HepG2 (cell line): Measurements from ENCODE around the gene DLG4. TPM values are rescaled to one million over a fixed set of nuclear protein-coding genes. Genes with fewer than 3 reads are reported as not detected.

ENCODE experiments used
- ARHGAP35 ChIP-seq: sonication (generic); formaldehyde crosslinking; IDR thresholded peaks from 2 replicates; pipeline ENCODE4 v1.9.0; 2022; ENCODE audit warnings: mild to moderate bottlenecking, inconsistent platforms, moderate library complexity, missing genetic modification reagents, borderline replicate concordance
- ASH2L ChIP-seq: fragments of 300-600, 200-600 bp; sonication (generic); IDR thresholded peaks from 2 replicates; pipeline ENCODE4 v1.7.0; 2017; ENCODE audit warnings: low read depth, mild to moderate bottlenecking, moderate library complexity, mixed read lengths, low read length; ENCODE audit not compliant: insufficient read length
- FOXA1 ChIP-seq, 2 experiments: fragments of 450-650 bp in 1 of 2; sonication (generic) in 1 of 2; formaldehyde crosslinking in 1 of 2; IDR thresholded peaks; 2 replicates each; pipeline versions ENCODE4 v1.4.0 to v1.6.1; 2016 to 2020; ENCODE audit warnings: missing genetic modification reagents in 1 of 2
- HMGXB3 ChIP-seq: sonication (generic); formaldehyde crosslinking; IDR thresholded peaks from 2 replicates; pipeline ENCODE4 v1.4.0; 2020; ENCODE audit warnings: missing genetic modification reagents, borderline replicate concordance
- JUND ChIP-seq: sonication (generic); formaldehyde crosslinking; IDR thresholded peaks from 2 replicates; pipeline ENCODE4 v1.8.0; 2022; ENCODE audit warnings: mild to moderate bottlenecking, missing genetic modification reagents
- MAZ ChIP-seq, 2 experiments: sonication (generic) in 1 of 2; formaldehyde crosslinking in 1 of 2; IDR thresholded peaks; 2 replicates each; pipeline versions ENCODE4 v1.5.0 to v1.6.1; 2012 to 2020; ENCODE audit warnings: low read depth in 2 of 2, mild to moderate bottlenecking in 2 of 2, borderline replicate concordance in 1 of 2, improper control_type of control experiment in 1 of 2, low read length in 1 of 2, missing genetic modification reagents in 1 of 2, moderate library complexity in 1 of 2
- MBD4 ChIP-seq: IDR thresholded peaks from 2 replicates; pipeline ENCODE4 v1.6.1; 2012; ENCODE audit warnings: low read length, inconsistent platforms, borderline replicate concordance
- MEIS1 ChIP-seq: sonication (generic); formaldehyde crosslinking; IDR thresholded peaks from 2 replicates; pipeline ENCODE4 v1.9.0; 2021; ENCODE audit warnings: mild to moderate bottlenecking, missing genetic modification reagents, moderate library complexity, borderline replicate concordance
- SMAD1 ChIP-seq: sonication (generic); formaldehyde crosslinking; IDR thresholded peaks from 2 replicates; pipeline ENCODE4 v1.4.0; 2020; ENCODE audit warnings: missing genetic modification reagents, low read depth, mild to moderate bottlenecking, borderline replicate concordance
- SP1 ChIP-seq, 2 experiments: fragments of 450-650 bp in 1 of 2; sonication (generic) in 1 of 2; formaldehyde crosslinking in 1 of 2; IDR thresholded peaks; 2 replicates each; pipeline versions ENCODE4 v1.4.0 to v1.6.1; 2016 to 2020; ENCODE audit warnings: missing genetic modification reagents in 1 of 2
- TSC22D2 ChIP-seq: sonication (generic); formaldehyde crosslinking; IDR thresholded peaks from 2 replicates; pipeline ENCODE4 v1.5.1; 2020; ENCODE audit warnings: missing genetic modification reagents, mild to moderate bottlenecking, borderline replicate concordance
- XBP1 ChIP-seq: sonication (generic); formaldehyde crosslinking; IDR thresholded peaks from 2 replicates; pipeline ENCODE4 v1.5.0; 2020; ENCODE audit warnings: missing genetic modification reagents
- YY1 ChIP-seq: IDR thresholded peaks from 2 replicates; pipeline ENCODE4 v1.6.1; 2011; ENCODE audit warnings: low read length, low read depth, moderate library complexity, mild to moderate bottlenecking; ENCODE audit not compliant: insufficient read depth, insufficient replicate concordance
- ZFY ChIP-seq: sonication (generic); formaldehyde crosslinking; IDR thresholded peaks from 2 replicates; pipeline ENCODE4 v1.4.0; 2020; ENCODE audit warnings: missing genetic modification reagents
- ZNF382 ChIP-seq: sonication (generic); formaldehyde crosslinking; IDR thresholded peaks from 2 replicates; pipeline ENCODE4 v1.5.0; 2020; ENCODE audit warnings: missing genetic modification reagents, mild to moderate bottlenecking, borderline replicate concordance
- ZNF558 ChIP-seq: sonication (generic); formaldehyde crosslinking; IDR thresholded peaks from 2 replicates; pipeline ENCODE4 v1.9.0; 2022; ENCODE audit warnings: mild to moderate bottlenecking, missing genetic modification reagents, borderline replicate concordance
- ZNF720 ChIP-seq: sonication (generic); formaldehyde crosslinking; IDR thresholded peaks from 2 replicates; pipeline ENCODE4 v1.4.0; 2020; ENCODE audit warnings: missing genetic modification reagents
- ZSCAN9 ChIP-seq: IDR thresholded peaks from 2 replicates; pipeline ENCODE4 v1.6.1; 2016; ENCODE audit warnings: borderline replicate concordance
- polyA plus RNA-seq, 8 experiments: library from polyadenylated mRNA; depleted of rRNA in 3 of 8; stranded (reverse) in 7 of 8; unstranded in 1 of 8; fragments of >200 nt; fragmentation: Illumina TruSeq in 4 of 8; extraction: Trizol in 4 of 8; gene quantifications; 2 replicates each; pipeline versions ENCODE4 v1.2.1 to v1.2.3, GENCODE V29; 2011 to 2016; ENCODE audit warnings: low read depth in 4 of 8, missing spikeins in 1 of 8, mixed read lengths in 1 of 8; ENCODE audit not compliant: insufficient read depth in 1 of 8
- total RNA-seq, 5 experiments: library from RNA; depleted of rRNA; stranded (reverse); fragments of >200 nt; fragmentation: Illumina TruSeq; extraction: Trizol; gene quantifications; 2 replicates each; pipeline ENCODE4 v1.2.3, GENCODE V29; 2016; ENCODE audit warnings: low read depth in 1 of 5
- TF ChIP-seq, protein P1 (sequence below): fragments of 450-650 bp; IDR thresholded peaks from 2 replicates; pipeline ENCODE4 v1.6.1; 2017; ENCODE audit warnings: mild to moderate bottlenecking

Gene DLG4
- total and polyA plus RNA-seq, 2 of the 13 experiments (the other 11 are each of a cell fraction or from before 2014, with no cell fraction given): 0.71 to 4.3 TPM

GRCh38 chr17:7241783-7242716, 22.4 kb upstream of the DLG4 start, which contains the start of gene GABARAP (continued):
- TF ChIP-seq ARHGAP35 (CRISPR knock-in tag): 0 out of 2 replicates have a peak, but pooled peaks have one; percentile 44
- peak; percentile 30 for TF ChIP-seq YY1
- 0 out of 2 replicates have a peak, but pooled peaks have one; percentile 8 for TF ChIP-seq MEIS1
- peak; percentile 18 for TF ChIP-seq HMGXB3 (CRISPR knock-in tag)
- TF ChIP-seq, protein P1, sequence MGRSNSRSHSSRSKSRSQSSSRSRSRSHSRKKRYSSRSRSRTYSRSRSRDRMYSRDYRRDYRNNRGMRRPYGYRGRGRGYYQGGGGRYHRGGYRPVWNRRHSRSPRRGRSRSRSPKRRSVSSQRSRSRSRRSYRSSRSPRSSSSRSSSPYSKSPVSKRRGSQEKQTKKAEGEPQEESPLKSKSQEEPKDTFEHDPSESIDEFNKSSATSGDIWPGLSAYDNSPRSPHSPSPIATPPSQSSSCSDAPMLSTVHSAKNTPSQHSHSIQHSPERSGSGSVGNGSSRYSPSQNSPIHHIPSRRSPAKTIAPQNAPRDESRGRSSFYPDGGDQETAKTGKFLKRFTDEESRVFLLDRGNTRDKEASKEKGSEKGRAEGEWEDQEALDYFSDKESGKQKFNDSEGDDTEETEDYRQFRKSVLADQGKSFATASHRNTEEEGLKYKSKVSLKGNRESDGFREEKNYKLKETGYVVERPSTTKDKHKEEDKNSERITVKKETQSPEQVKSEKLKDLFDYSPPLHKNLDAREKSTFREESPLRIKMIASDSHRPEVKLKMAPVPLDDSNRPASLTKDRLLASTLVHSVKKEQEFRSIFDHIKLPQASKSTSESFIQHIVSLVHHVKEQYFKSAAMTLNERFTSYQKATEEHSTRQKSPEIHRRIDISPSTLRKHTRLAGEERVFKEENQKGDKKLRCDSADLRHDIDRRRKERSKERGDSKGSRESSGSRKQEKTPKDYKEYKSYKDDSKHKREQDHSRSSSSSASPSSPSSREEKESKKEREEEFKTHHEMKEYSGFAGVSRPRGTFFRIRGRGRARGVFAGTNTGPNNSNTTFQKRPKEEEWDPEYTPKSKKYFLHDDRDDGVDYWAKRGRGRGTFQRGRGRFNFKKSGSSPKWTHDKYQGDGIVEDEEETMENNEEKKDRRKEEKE: no peak
- TF ChIP-seq TSC22D2 (CRISPR knock-in tag): 0 out of 2 replicates have a peak, but pooled peaks have one; percentile 12
- TF ChIP-seq SMAD1 (CRISPR knock-in tag): no peak
- TF ChIP-seq ZNF720 (CRISPR knock-in tag): no peak
- peak; percentile 39; the same call in 1 of the 2 replicates for TF ChIP-seq JUND
- TF ChIP-seq XBP1 (CRISPR knock-in tag): no peak
- TF ChIP-seq ASH2L: no peak
- TF ChIP-seq FOXA1 (IDR thresholded peaks at IDR 0.05): no peak
- TF ChIP-seq FOXA1 (CRISPR knock-in tag; IDR thresholded peaks at IDR 0.05): no peak
- no peak for TF ChIP-seq SP1 (IDR thresholded peaks at IDR 0.05)
- TF ChIP-seq SP1 (CRISPR knock-in tag; IDR thresholded peaks at IDR 0.05): peak; percentile 63
- TF ChIP-seq ZFY (CRISPR knock-in tag): peak; percentile 56; the same call in 1 of the 2 replicates
- TF ChIP-seq ZNF558 (CRISPR knock-in tag): no peak; the same call in 1 of the 2 replicates
- 0 out of 2 replicates have a peak, but pooled peaks have one; percentile 49 for TF ChIP-seq MAZ (IDR thresholded peaks at IDR 0.05; ENCODE audit: borderline replicate concordance, low read depth, low read length)
- TF ChIP-seq MAZ (CRISPR knock-in tag; IDR thresholded peaks at IDR 0.05; ENCODE audit: low read depth): peak; percentile 72; the same call in 1 of the 2 replicates
- TF ChIP-seq MBD4: no peak
- TF ChIP-seq ZNF382 (CRISPR knock-in tag): no peak
- TF ChIP-seq ZSCAN9 (CRISPR knock-in tag): no peak
